Endothelial cell of umbilical vein (primary cell): ENCODE measurements around the gene TPH1. TPM values are rescaled to one million over a fixed set of nuclear protein-coding genes. Genes with fewer than 3 reads are reported as not detected.

ENCODE experiments used
- BruUV-seq: library from RNA; stranded (reverse); fragments of 400-500 nt; replicated peaks from 2 replicates; lab custom pipeline; 2021; lab: Mats Ljungman, UMichigan
- CTCF ChIA-PET: fragments of 300-600, 350-600 bp; sonication (Branson Sonifier 250); formaldehyde crosslinking; loops from one replicate; lab custom pipeline; 2021; ENCODE audit warnings: antibody characterized with exemption, inconsistent platforms; lab: Charles Lee
- POLR2A ChIA-PET: fragments of 300-600, 350-600 bp; sonication (Branson Sonifier 250); formaldehyde crosslinking; loops from one replicate; lab custom pipeline; 2021; ENCODE audit warnings: antibody characterized with exemption, inconsistent platforms; lab: Charles Lee
- DNase-seq: peaks from one replicate; pipeline ENCODE4 v3.0.0-alpha.2; 2011; ENCODE audit warnings: low read depth, low spot score
- FAIRE-seq: peaks from 2 replicates; lab custom pipeline; 2011; peaks lifted over from hg19 to GRCh38; lab: Jason Lieb, UNC
- H2AFZ ChIP-seq: 2 replicates; pipeline ENCODE4 v1.6.0; 2012; ENCODE audit warnings: low read depth, low read length, control low read depth, inconsistent platforms
- H3K27ac ChIP-seq: 2 replicates; pipeline ENCODE4 v1.5.1; 2011; ENCODE audit warnings: low read depth, mild to moderate bottlenecking, control low read depth, low read length, moderate library complexity; ENCODE audit not compliant: insufficient read depth
- H3K27me3 ChIP-seq, 2 experiments: 2 replicates each; pipeline versions ENCODE4 v1.6.0 to v1.6.1; 2011; ENCODE audit warnings: low read length in 2 of 2, mixed read lengths in 1 of 2; ENCODE audit not compliant: control insufficient read depth in 2 of 2, insufficient read depth in 2 of 2
- H3K36me3 ChIP-seq, 2 experiments: 2 replicates in 1 of 2; 3 replicates in 1 of 2; pipeline ENCODE4 v1.5.1; 2011; ENCODE audit warnings: low read length in 2 of 2, mild to moderate bottlenecking in 1 of 2, moderate library complexity in 1 of 2; ENCODE audit not compliant: control insufficient read depth in 2 of 2, insufficient read depth in 2 of 2; ENCODE audit errors: extremely low read depth in 1 of 2
- H3K4me1 ChIP-seq: 3 replicates; pipeline ENCODE4 v1.5.1; 2011; ENCODE audit warnings: mild to moderate bottlenecking, low read length; ENCODE audit not compliant: control insufficient read depth, insufficient read depth; ENCODE audit errors: extremely low read depth
- H3K4me2 ChIP-seq: 2 replicates; pipeline ENCODE4 v1.6.1; 2011; ENCODE audit warnings: low read length, control low read depth, mixed read lengths; ENCODE audit not compliant: insufficient read depth
- H3K4me3 ChIP-seq, 3 experiments: fragments of 200-600 bp in 1 of 3; sonication (generic), shearing (Covaris generic) in 1 of 3; replicated peaks in 1 of 3; 2 replicates each; pipeline ENCODE4 v1.5.1; 2011 to 2016; ENCODE audit warnings: control low read depth in 3 of 3, low read length in 3 of 3, mild to moderate bottlenecking in 2 of 3, inconsistent platforms in 1 of 3, low read depth in 1 of 3, moderate library complexity in 1 of 3; ENCODE audit not compliant: insufficient read depth in 1 of 3
- H3K79me2 ChIP-seq: 2 replicates; pipeline ENCODE4 v1.6.0; 2012; ENCODE audit warnings: low read length, inconsistent platforms; ENCODE audit not compliant: control insufficient read depth, insufficient read depth
- H3K9ac ChIP-seq: replicated peaks from 2 replicates; pipeline ENCODE3; 2011; ENCODE audit warnings: low read length, control low read depth; ENCODE audit not compliant: insufficient read depth; ENCODE audit errors: extremely low read depth
- H3K9me1 ChIP-seq: replicated peaks from 3 replicates; pipeline ENCODE4 v1.6.0; 2011; ENCODE audit warnings: mild to moderate bottlenecking, low read length; ENCODE audit not compliant: control insufficient read depth, insufficient read depth; ENCODE audit errors: extremely low read depth
- H3K9me3 ChIP-seq: replicated peaks from 2 replicates; pipeline ENCODE4 v1.5.1; 2012; ENCODE audit warnings: low read length, inconsistent platforms; ENCODE audit not compliant: control insufficient read depth, insufficient read depth
- H4K20me1 ChIP-seq: replicated peaks from 2 replicates; pipeline ENCODE3; 2011; ENCODE audit warnings: mild to moderate bottlenecking, low read length; ENCODE audit not compliant: control insufficient read depth, insufficient read depth; ENCODE audit errors: extremely low read depth
- EZH2 ChIP-seq: IDR thresholded peaks from 2 replicates; pipeline ENCODE4 v1.6.1; 2012; ENCODE audit warnings: borderline replicate concordance, low read depth, mild to moderate bottlenecking, moderate library complexity, low read length, inconsistent platforms; ENCODE audit not compliant: severe bottlenecking
- FOS ChIP-seq: IDR thresholded peaks from 2 replicates; pipeline ENCODE4 v1.6.1; 2011; ENCODE audit warnings: mild to moderate bottlenecking, low read length, moderate library complexity, borderline replicate concordance; ENCODE audit not compliant: insufficient read depth
- GATA2 ChIP-seq: IDR thresholded peaks from 2 replicates; pipeline ENCODE4 v1.7.0; 2011; ENCODE audit warnings: low read depth, mild to moderate bottlenecking, moderate library complexity, mixed read lengths, low read length; ENCODE audit not compliant: insufficient read length, insufficient read depth
- JUN ChIP-seq: IDR thresholded peaks from 2 replicates; pipeline ENCODE4 v1.6.1; 2011; ENCODE audit warnings: borderline replicate concordance, low read depth; ENCODE audit not compliant: insufficient read length, insufficient read depth
- MYC ChIP-seq: IDR thresholded peaks from one replicate; pipeline ENCODE4 v1.6.1; 2011; ENCODE audit warnings: mild to moderate bottlenecking, low read depth, low read length
- POLR2A ChIP-seq: IDR thresholded peaks from 2 replicates; pipeline ENCODE4 v1.6.1; 2012; ENCODE audit warnings: low read depth, mild to moderate bottlenecking, control low read depth, low read length
- POLR2AphosphoS5 ChIP-seq: IDR thresholded peaks from 2 replicates; pipeline ENCODE4 v1.6.1; 2012; ENCODE audit warnings: low read depth, mild to moderate bottlenecking, control low read depth, low read length, moderate library complexity; ENCODE audit not compliant: insufficient read depth
- dilution Hi-C: fragments of 300-500 bp; cut with MboI; formaldehyde crosslinking; loops from one replicate; pipeline ENCODE4 v1.15.0; 2019; ENCODE audit warnings: low sequenced_read_pairs; ENCODE audit not compliant: extremely low pct_ligation_motif_present
- intact Hi-C: fragments of 100-400 bp; cut with micrococcal nuclease; formaldehyde crosslinking; loops from one replicate; pipeline ENCODE4 v1.10.0; 2022
- polyA plus RNA-seq, 4 experiments: library from polyadenylated mRNA; depleted of rRNA in 3 of 4; stranded (reverse) in 3 of 4; unstranded in 1 of 4; fragments of >200 nt; gene quantifications; 2 replicates each; pipeline versions ENCODE4 v1.2.1 to v1.2.3, GENCODE V29; 2011 to 2012; ENCODE audit warnings: missing spikeins in 1 of 4
- total RNA-seq: library from RNA; stranded (reverse); gene quantifications from 2 replicates; pipeline ENCODE4 v1.2.3, GENCODE V29; 2021
- TF ChIP-seq, protein P1 (sequence below), 2 donors: IDR thresholded peaks; 1 replicate in 1 of 2; 2 replicates in 1 of 2; pipeline ENCODE4 v1.5.1; 2011; ENCODE audit warnings: low read length in 2 of 2, mild to moderate bottlenecking in 2 of 2, moderate library complexity in 2 of 2, control low read depth in 1 of 2, inconsistent platforms in 1 of 2, low read depth in 1 of 2; ENCODE audit not compliant: insufficient read depth in 1 of 2; ENCODE audit errors: extremely low read depth in 1 of 2
- TF ChIP-seq, protein P2 (sequence below): IDR thresholded peaks from 2 replicates; pipeline ENCODE4 v1.6.1; 2011; ENCODE audit not compliant: insufficient read depth, insufficient read length

The TPH1 gene
- total and polyA plus RNA-seq, 2 donors (not counting 3 experiments of a cell fraction or from before 2014, with no cell fraction given): 0.07 TPM

DNA sequence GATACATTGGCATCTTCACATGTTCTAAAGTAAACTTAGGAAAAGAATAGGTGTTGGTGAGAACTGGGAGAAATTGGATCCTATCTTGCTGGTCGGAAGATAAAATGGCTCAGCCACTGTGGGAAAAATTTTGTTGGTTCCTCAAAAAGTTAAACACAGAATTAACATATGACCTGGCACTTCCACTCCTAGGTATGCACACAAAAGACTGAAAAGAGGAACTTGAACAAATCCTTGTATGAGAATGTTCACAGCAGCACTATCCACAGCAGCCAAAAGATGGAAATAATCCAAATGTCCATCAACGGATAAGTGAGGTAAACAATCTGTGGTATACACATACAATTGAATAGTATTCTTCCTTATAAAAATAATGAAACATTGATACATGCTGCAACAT is 4.8 kb upstream of the TPH1 start:
- ChIA-PET CTCF (no interaction called here), POLR2A (no interaction called here)
- DNase-seq (no peak), FAIRE-seq (no peak)
- no peaks in the 10 kb centered on the region for H3K9me1 ChIP-seq
- H3K4me1 ChIP-seq: no peaks in the 10 kb centered on the region
- peaks cover 17% of the 10 kb centered on the region in 2 experiments for H3K27me3 ChIP-seq
- no peak for TF ChIP-seq JUN
- no peak overlapping the region for H3K4me3 ChIP-seq
- H3K79me2 ChIP-seq: no peaks in the 10 kb centered on the region
- H3K27ac ChIP-seq: no peak overlapping the region
- dilution Hi-C loops: no loop called here
- H2AFZ ChIP-seq: no peak overlapping the region
- H4K20me1 ChIP-seq: no peaks in the 10 kb centered on the region
- no peak overlapping the region for H3K4me2 ChIP-seq
- H3K9ac ChIP-seq: no peak overlapping the region
- no peaks in the 10 kb centered on the region for H3K36me3 ChIP-seq
- intact Hi-C loops: no loop called here
- no peaks in the 10 kb centered on the region for H3K9me3 ChIP-seq
- no TSS peak for BruUV-seq

DNA sequence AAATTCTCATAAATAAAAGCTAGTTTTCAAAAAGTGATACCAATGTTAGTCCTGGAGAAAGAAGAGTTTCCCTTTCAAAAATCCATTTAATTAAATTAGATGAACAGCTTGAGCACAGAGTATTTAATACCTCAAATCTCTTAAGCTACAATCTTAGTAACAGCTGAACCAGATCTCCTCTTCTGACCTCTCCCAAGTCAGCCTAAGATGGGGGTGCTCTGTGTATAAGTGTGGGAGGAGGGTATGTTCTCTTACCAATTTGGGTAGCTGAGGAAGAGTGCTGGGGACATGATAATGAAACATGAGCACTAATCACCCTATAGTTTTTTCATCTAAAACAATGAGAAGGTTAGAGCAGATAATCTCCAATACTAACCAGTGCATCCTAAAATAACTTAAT is 9.6 kb downstream of the TPH1 start:
- Histone ChIP-seq H3K79me2 (no peaks in the 10 kb centered on the region), H3K4me3 (no peak overlapping the region), H3K27ac (no peak overlapping the region), H3K4me1 (no peaks in the 10 kb centered on the region), H4K20me1 (no peaks in the 10 kb centered on the region), H3K27me3 (peaks cover 0 to 2% of the 10 kb centered on the region in 2 experiments), H3K9me1 (no peaks in the 10 kb centered on the region), H3K4me2 (no peak overlapping the region), H3K9ac (no peak overlapping the region), H3K9me3 (no peaks in the 10 kb centered on the region), H3K36me3 (no peaks in the 10 kb centered on the region), H2AFZ (no peak overlapping the region)
- intact Hi-C loops: no loop called here
- dilution Hi-C loops: no loop called here
- CTCF ChIA-PET: no interaction called here
- BruUV-seq: no TSS peak
- no peak for DNase-seq
- no peak for FAIRE-seq
- POLR2A ChIA-PET: no interaction called here
- no peak for TF ChIP-seq POLR2A
- TF ChIP-seq JUN: no peak
- TF ChIP-seq GATA2: no peak
- TF ChIP-seq MYC: no peak
- TF ChIP-seq EZH2: no peak
- no peak for TF ChIP-seq POLR2AphosphoS5
- TF ChIP-seq, protein P1, sequence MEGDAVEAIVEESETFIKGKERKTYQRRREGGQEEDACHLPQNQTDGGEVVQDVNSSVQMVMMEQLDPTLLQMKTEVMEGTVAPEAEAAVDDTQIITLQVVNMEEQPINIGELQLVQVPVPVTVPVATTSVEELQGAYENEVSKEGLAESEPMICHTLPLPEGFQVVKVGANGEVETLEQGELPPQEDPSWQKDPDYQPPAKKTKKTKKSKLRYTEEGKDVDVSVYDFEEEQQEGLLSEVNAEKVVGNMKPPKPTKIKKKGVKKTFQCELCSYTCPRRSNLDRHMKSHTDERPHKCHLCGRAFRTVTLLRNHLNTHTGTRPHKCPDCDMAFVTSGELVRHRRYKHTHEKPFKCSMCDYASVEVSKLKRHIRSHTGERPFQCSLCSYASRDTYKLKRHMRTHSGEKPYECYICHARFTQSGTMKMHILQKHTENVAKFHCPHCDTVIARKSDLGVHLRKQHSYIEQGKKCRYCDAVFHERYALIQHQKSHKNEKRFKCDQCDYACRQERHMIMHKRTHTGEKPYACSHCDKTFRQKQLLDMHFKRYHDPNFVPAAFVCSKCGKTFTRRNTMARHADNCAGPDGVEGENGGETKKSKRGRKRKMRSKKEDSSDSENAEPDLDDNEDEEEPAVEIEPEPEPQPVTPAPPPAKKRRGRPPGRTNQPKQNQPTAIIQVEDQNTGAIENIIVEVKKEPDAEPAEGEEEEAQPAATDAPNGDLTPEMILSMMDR (IDR thresholded peaks at IDR 0.05; ENCODE audit: extremely low read depth in 1 of 2, insufficient read depth in 1 of 2, low read depth in 1 of 2, low read length in 2 of 2): no peak
- TF ChIP-seq, protein P2, sequence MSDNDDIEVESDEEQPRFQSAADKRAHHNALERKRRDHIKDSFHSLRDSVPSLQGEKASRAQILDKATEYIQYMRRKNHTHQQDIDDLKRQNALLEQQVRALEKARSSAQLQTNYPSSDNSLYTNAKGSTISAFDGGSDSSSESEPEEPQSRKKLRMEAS: no peak
- TF ChIP-seq FOS: no peak
